Osteoblast (primary cell): ENCODE results near the gene PCCA. TPM values are rescaled to one million over a fixed set of nuclear protein-coding genes. Genes with fewer than 3 reads are reported as not detected.

Experiments used
- DNase-seq: peaks from one replicate; pipeline ENCODE4 v3.0.0; 2011; ENCODE audit warnings: low spot score, mixed read lengths; ENCODE audit not compliant: insufficient read length; ENCODE audit errors: missing footprints
- H2AFZ ChIP-seq: 2 replicates; pipeline ENCODE4 v1.6.0; 2011; ENCODE audit warnings: mild to moderate bottlenecking, low read length
- H3K27ac ChIP-seq: 2 replicates; pipeline ENCODE4 v1.5.1; 2011; ENCODE audit warnings: mild to moderate bottlenecking, low read depth, low read length, moderate library complexity
- H3K27me3 ChIP-seq: 2 replicates; pipeline ENCODE4 v1.6.0; 2012; ENCODE audit warnings: mild to moderate bottlenecking, control low read depth, inconsistent platforms, low read length, moderate library complexity; ENCODE audit not compliant: insufficient read depth
- H3K36me3 ChIP-seq: 2 replicates; pipeline ENCODE4 v1.5.1; 2011; ENCODE audit warnings: mild to moderate bottlenecking, low read length, control low read depth, moderate library complexity; ENCODE audit not compliant: insufficient read depth
- H3K4me1 ChIP-seq: 2 replicates; pipeline ENCODE4 v1.5.1; 2011; ENCODE audit warnings: mild to moderate bottlenecking, low read length, control low read depth, moderate library complexity; ENCODE audit not compliant: insufficient read depth
- H3K4me2 ChIP-seq: 2 replicates; pipeline ENCODE4 v1.6.0; 2011; ENCODE audit warnings: mild to moderate bottlenecking, low read length; ENCODE audit not compliant: insufficient read depth
- H3K4me3 ChIP-seq: fragments of 200-600 bp; sonication (generic); 3 replicates; pipeline ENCODE4 v1.5.1; 2012; ENCODE audit warnings: mild to moderate bottlenecking, low read length, inconsistent platforms; ENCODE audit not compliant: insufficient read depth
- H3K79me2 ChIP-seq: 2 replicates; pipeline ENCODE4 v1.6.0; 2012; ENCODE audit warnings: mild to moderate bottlenecking, low read length, control low read depth, inconsistent platforms; ENCODE audit not compliant: insufficient read depth
- H3K9me3 ChIP-seq: 2 replicates; pipeline ENCODE4 v1.5.1; 2011; ENCODE audit warnings: low read depth, low read length, control low read depth
- H4K20me1 ChIP-seq: 2 replicates; pipeline ENCODE4 v1.6.0; 2012; ENCODE audit warnings: mild to moderate bottlenecking, low read length, control low read depth; ENCODE audit not compliant: insufficient read depth
- CTCF ChIP-seq: IDR thresholded peaks from 2 replicates; pipeline ENCODE4 v1.5.1; 2011; ENCODE audit warnings: mild to moderate bottlenecking, low read depth, low read length, moderate library complexity; ENCODE audit errors: extremely low read depth
- total RNA-seq: library from RNA; depleted of rRNA; stranded (reverse); fragments of >200 nt; gene quantifications from 2 replicates; pipeline ENCODE4 v1.2.3, GENCODE V29; 2012

PCCA gene
- total RNA-seq, 1 donor, result 40.5 TPM

- Histone ChIP-seq H2AFZ (no peak overlapping the region), H3K9me3 (no peaks in the 10 kb centered on the region), H3K79me2 (no peaks in the 10 kb centered on the region), H3K27ac (no peak overlapping the region), H3K27me3 (no peaks in the 10 kb centered on the region), H3K36me3 (no peaks in the 10 kb centered on the region), H3K4me2 (no peak overlapping the region), H3K4me3 (no peak overlapping the region), H4K20me1 (no peaks in the 10 kb centered on the region), H3K4me1 (no peaks in the 10 kb centered on the region)
- DNase-seq, result no peak
- no peak for TF ChIP-seq CTCF
These were observed 44.0 kb upstream of the PCCA start for GRCh38 chr13:100044936-100045335.

GRCh38 chr13:100045355-100045754 is 43.5 kb upstream of the PCCA start:
- Histone ChIP-seq H4K20me1 (no peaks in the 10 kb centered on the region), H3K4me2 (no peak overlapping the region), H3K36me3 (no peaks in the 10 kb centered on the region), H2AFZ (no peak overlapping the region), H3K27ac (no peak overlapping the region), H3K4me3 (no peak overlapping the region), H3K27me3 (no peaks in the 10 kb centered on the region), H3K9me3 (no peaks in the 10 kb centered on the region), H3K4me1 (no peaks in the 10 kb centered on the region), H3K79me2 (no peaks in the 10 kb centered on the region)
- no peak for DNase-seq
- TF ChIP-seq CTCF, result no peak

GRCh38 chr13:100051070-100051469 is 37.8 kb upstream of the PCCA start:
- Histone ChIP-seq H4K20me1 (no peaks in the 10 kb centered on the region), H3K4me2 (no peak overlapping the region), H3K27ac (no peak overlapping the region), H3K27me3 (no peaks in the 10 kb centered on the region), H2AFZ (no peak overlapping the region), H3K79me2 (no peaks in the 10 kb centered on the region), H3K4me1 (no peaks in the 10 kb centered on the region), H3K9me3 (no peaks in the 10 kb centered on the region), H3K36me3 (no peaks in the 10 kb centered on the region), H3K4me3 (no peak overlapping the region)
- TF ChIP-seq CTCF, result no peak
- DNase-seq, result no peak

- DNase-seq, result no peak
- Histone ChIP-seq H3K27me3 (peaks cover 2% of the 10 kb centered on the region), H3K4me2 (no peak overlapping the region), H2AFZ (no peak overlapping the region), H3K4me3 (no peak overlapping the region), H4K20me1 (no peaks in the 10 kb centered on the region), H3K9me3 (no peaks in the 10 kb centered on the region), H3K4me1 (no peaks in the 10 kb centered on the region), H3K36me3 (no peaks in the 10 kb centered on the region), H3K27ac (no peak overlapping the region), H3K79me2 (no peaks in the 10 kb centered on the region)
- TF ChIP-seq CTCF, result no peak
These were observed 29.1 kb upstream of the PCCA start for GRCh38 chr13:100059827-100060226.
